ENCODE measurements around the gene LRFN2. TPM values are rescaled to one million over a fixed set of nuclear protein-coding genes. Genes with fewer than 3 reads are reported as not detected.

Gene LRFN2
- total RNA-seq, 1 experiment from 2014 or later, result not detected

DNA sequence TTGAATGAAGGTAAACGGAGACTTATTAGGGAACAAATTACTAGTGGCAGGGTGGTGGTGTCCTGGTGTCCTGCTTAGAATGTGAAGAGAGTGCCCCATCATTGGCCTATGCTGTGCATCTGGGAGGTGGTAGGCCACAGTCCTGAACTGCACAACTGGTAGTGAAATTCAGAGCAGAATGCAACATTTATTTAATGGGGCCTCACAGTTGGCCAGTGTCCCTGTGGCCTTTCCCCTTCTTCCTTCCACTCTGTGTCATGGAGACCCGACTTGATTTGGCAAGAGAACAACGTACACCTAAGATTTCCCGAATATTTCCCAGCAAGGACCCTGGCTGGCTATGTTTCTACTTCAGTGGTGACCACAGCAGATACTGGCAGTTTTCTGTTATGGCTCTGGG, 206.9 kb downstream of the LRFN2 start:
- H3K36me3 Mint-ChIP-seq (ENCODE audit: insufficient read depth, unreplicated experiment), result no peaks in the 10 kb centered on the region
- no peaks in the 10 kb centered on the region for H3K4me1 Mint-ChIP-seq (ENCODE audit: low read depth, unreplicated experiment)
- POLR2A ChIA-PET, result no interaction called here
- CTCF ChIA-PET, result no interaction called here
- H3K4me3 ChIP-seq (ENCODE audit: low read depth, low read length), result no peak overlapping the region
- no peaks in the 10 kb centered on the region for H3K9me3 ChIP-seq
- H3K9me3 Mint-ChIP-seq (ENCODE audit: unreplicated experiment), result no peaks in the 10 kb centered on the region
- TF ChIP-seq CTCF (IDR thresholded peaks at IDR 0.05; ENCODE audit: insufficient read depth in 1 of 2, low read depth in 1 of 2, low read length in 1 of 2, severe bottlenecking in 1 of 2, unreplicated experiment in 1 of 2), result no peak
- no peaks in the 10 kb centered on the region for H3K27me3 ChIP-seq (replicated peaks; ENCODE audit: control insufficient read depth, insufficient read depth, low read length)
- peaks cover 4% of the 10 kb centered on the region for H3K27me3 Mint-ChIP-seq (ENCODE audit: insufficient read depth, unreplicated experiment)
- H3K36me3 ChIP-seq (ENCODE audit: control insufficient read depth, insufficient read depth, low read length), result no peaks in the 10 kb centered on the region
- no peak overlapping the region for H3K27ac Mint-ChIP-seq (ENCODE audit: unreplicated experiment)
- no TSS peak for BruUV-seq (replicated peaks)
- H3K4me1 ChIP-seq, result no peaks in the 10 kb centered on the region
- no peak for DNase-seq
- intact Hi-C loops (cut with micrococcal nuclease; ENCODE audit: unreplicated experiment), result no loop called here
- no peak overlapping the region for H3K4me3 Mint-ChIP-seq (ENCODE audit: unreplicated experiment)

DNA sequence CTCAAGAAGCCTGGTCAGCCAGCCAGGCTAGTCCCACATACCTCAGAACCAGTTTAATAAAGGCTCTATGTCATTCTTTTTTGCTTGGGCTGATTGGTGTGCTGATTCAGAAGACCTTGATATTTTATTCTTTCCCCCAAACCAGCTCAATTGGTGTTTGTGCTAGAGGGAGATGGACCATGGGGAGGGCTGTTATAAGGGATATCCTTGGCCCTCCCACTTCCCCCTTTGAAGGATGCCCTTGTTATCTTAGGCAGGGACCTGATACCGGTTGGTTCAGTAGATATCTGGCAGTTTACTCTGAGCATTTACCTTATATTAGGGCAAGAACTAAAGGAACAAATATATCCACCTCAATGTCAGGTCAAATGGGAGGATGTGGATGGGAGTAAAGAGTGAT, 207.4 kb downstream of the LRFN2 start:
- Histone ChIP-seq H3K9me3 (no peaks in the 10 kb centered on the region), H3K27me3 (replicated peaks; ENCODE audit: control insufficient read depth, insufficient read depth, low read length) (no peaks in the 10 kb centered on the region), H3K36me3 (ENCODE audit: control insufficient read depth, insufficient read depth, low read length) (no peaks in the 10 kb centered on the region), H3K4me3 (ENCODE audit: low read depth, low read length) (no peak overlapping the region), H3K4me1 (no peaks in the 10 kb centered on the region)
- Mint-ChIP-seq H3K36me3 (ENCODE audit: insufficient read depth, unreplicated experiment) (no peaks in the 10 kb centered on the region), H3K27ac (ENCODE audit: unreplicated experiment) (no peak overlapping the region), H3K27me3 (ENCODE audit: insufficient read depth, unreplicated experiment) (peaks cover 3% of the 10 kb centered on the region), H3K4me1 (ENCODE audit: low read depth, unreplicated experiment) (no peaks in the 10 kb centered on the region), H3K4me3 (ENCODE audit: unreplicated experiment) (no peak overlapping the region), H3K9me3 (ENCODE audit: unreplicated experiment) (no peaks in the 10 kb centered on the region)
- CTCF ChIA-PET, result no interaction called here
- intact Hi-C loops (cut with micrococcal nuclease; ENCODE audit: unreplicated experiment), result no loop called here
- POLR2A ChIA-PET, result no interaction called here
- no peak for TF ChIP-seq CTCF (IDR thresholded peaks at IDR 0.05; ENCODE audit: insufficient read depth in 1 of 2, low read depth in 1 of 2, low read length in 1 of 2, severe bottlenecking in 1 of 2, unreplicated experiment in 1 of 2)
- BruUV-seq (replicated peaks), result no TSS peak
- no peak for DNase-seq

- ChIA-PET CTCF (no interaction called here), POLR2A (no interaction called here)
- no peaks in the 10 kb centered on the region for H3K36me3 Mint-ChIP-seq (ENCODE audit: insufficient read depth, unreplicated experiment)
- Histone ChIP-seq H3K4me1 (no peaks in the 10 kb centered on the region), H3K27me3 (replicated peaks; ENCODE audit: control insufficient read depth, insufficient read depth, low read length) (no peaks in the 10 kb centered on the region), H3K4me3 (ENCODE audit: low read depth, low read length) (no peak overlapping the region), H3K36me3 (ENCODE audit: control insufficient read depth, insufficient read depth, low read length) (no peaks in the 10 kb centered on the region), H3K9me3 (no peaks in the 10 kb centered on the region)
- H3K9me3 Mint-ChIP-seq (ENCODE audit: unreplicated experiment), result no peaks in the 10 kb centered on the region
- H3K4me1 Mint-ChIP-seq (ENCODE audit: low read depth, unreplicated experiment), result no peaks in the 10 kb centered on the region
- intact Hi-C loops (cut with micrococcal nuclease; ENCODE audit: unreplicated experiment), result no loop called here
- peaks cover 3% of the 10 kb centered on the region for H3K27me3 Mint-ChIP-seq (ENCODE audit: insufficient read depth, unreplicated experiment)
- H3K27ac Mint-ChIP-seq (ENCODE audit: unreplicated experiment), result no peak overlapping the region
- no peak for TF ChIP-seq CTCF (IDR thresholded peaks at IDR 0.05; ENCODE audit: insufficient read depth in 1 of 2, low read depth in 1 of 2, low read length in 1 of 2, severe bottlenecking in 1 of 2, unreplicated experiment in 1 of 2)
- H3K4me3 Mint-ChIP-seq (ENCODE audit: unreplicated experiment), result no peak overlapping the region
- DNase-seq, result no peak
- BruUV-seq (replicated peaks), result no TSS peak
These were observed 208.5 kb downstream of the LRFN2 start for GRCh38 chr6:40378725-40379074.

Data from Caco-2 (cell line).